T-helper 2 cell treated with Interferon-gamma antibody and Interleukin-4, amounts not matched to agents 5 μg/mL and 100 μg/mL, for 36 hours (primary cell): ENCODE results near the gene PIGO.

ENCODE experiments used
- DNase-seq: peaks from one replicate; pipeline ENCODE4 v3.0.0; 2021; ENCODE audit warnings: low spot score
- H3K27ac Mint-ChIP-seq: one replicate; pipeline ENCODE4 v1.8.0; 2021; ENCODE audit warnings: mild to moderate bottlenecking, mixed read lengths
- H3K27me3 Mint-ChIP-seq: one replicate; pipeline ENCODE4 v1.8.0; 2021; ENCODE audit warnings: low read depth, mixed read lengths
- H3K36me3 Mint-ChIP-seq: one replicate; pipeline ENCODE4 v1.8.0; 2021; ENCODE audit warnings: low read depth, mixed read lengths
- H3K4me1 Mint-ChIP-seq: one replicate; pipeline ENCODE4 v1.8.0; 2021; ENCODE audit warnings: low read depth, mixed read lengths
- H3K4me3 Mint-ChIP-seq: one replicate; pipeline ENCODE4 v1.8.0; 2022; ENCODE audit warnings: mild to moderate bottlenecking, moderate library complexity, mixed read lengths
- H3K9me3 Mint-ChIP-seq: one replicate; pipeline ENCODE4 v1.8.0; 2021; ENCODE audit warnings: mixed read lengths

The PIGO gene

GRCh38 chr9:35096035-35096849 lies at the start of gene PIGO:
Gene PIGO (minus strand): TSS chr9:35096591. CDS start chr9:35095565, 1,026 bp downstream.
- Mint-ChIP-seq H3K4me1 (peaks cover 28% of the 10 kb centered on the region), H3K27me3 (no peaks in the 10 kb centered on the region), H3K4me3 (peak within 1 kb of the TSS; percentile 87), H3K27ac (peak within 1 kb of the TSS; percentile 90), H3K9me3 (no peaks in the 10 kb centered on the region), H3K36me3 (peaks cover 43% of the 10 kb centered on the region)
- peak; percentile 87 for DNase-seq

- H3K9me3 Mint-ChIP-seq, result peaks cover 23% of the 10 kb centered on the region
- no peak for DNase-seq
- no peaks in the 10 kb centered on the region for H3K4me1 Mint-ChIP-seq
- H3K4me3 Mint-ChIP-seq, result no peak overlapping the region
- no peaks in the 10 kb centered on the region for H3K27me3 Mint-ChIP-seq
- H3K27ac Mint-ChIP-seq, result no peak overlapping the region
- H3K36me3 Mint-ChIP-seq, result no peaks in the 10 kb centered on the region
Measured at GRCh38 chr9:35142037-35142436, 45.6 kb upstream of the PIGO start.

DNA sequence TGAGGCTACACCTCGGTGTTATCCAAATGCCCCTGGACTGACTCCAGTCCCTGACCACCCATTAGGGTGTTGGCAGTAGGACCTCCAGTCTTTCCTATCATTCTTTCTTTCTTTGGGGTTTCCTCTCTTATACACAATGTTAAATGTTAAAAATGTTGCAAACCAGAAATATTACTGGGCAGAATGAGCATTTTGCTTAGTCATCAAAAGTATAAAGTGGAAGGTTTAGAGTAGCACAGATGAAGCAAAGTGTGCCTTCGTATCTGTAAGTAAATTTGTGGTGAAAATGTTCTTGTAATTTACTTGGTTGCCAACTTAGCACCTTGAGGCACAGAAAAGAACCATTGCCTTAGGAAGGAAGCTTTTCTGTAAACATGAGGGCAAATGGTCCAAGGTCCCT lies 43.7 kb upstream of the PIGO start:
- no peaks in the 10 kb centered on the region for H3K27me3 Mint-ChIP-seq
- H3K4me3 Mint-ChIP-seq, result no peak overlapping the region
- no peak overlapping the region for H3K27ac Mint-ChIP-seq
- DNase-seq, result no peak
- H3K9me3 Mint-ChIP-seq, result peaks cover 16% of the 10 kb centered on the region
- no peaks in the 10 kb centered on the region for H3K36me3 Mint-ChIP-seq
- no peaks in the 10 kb centered on the region for H3K4me1 Mint-ChIP-seq

DNA sequence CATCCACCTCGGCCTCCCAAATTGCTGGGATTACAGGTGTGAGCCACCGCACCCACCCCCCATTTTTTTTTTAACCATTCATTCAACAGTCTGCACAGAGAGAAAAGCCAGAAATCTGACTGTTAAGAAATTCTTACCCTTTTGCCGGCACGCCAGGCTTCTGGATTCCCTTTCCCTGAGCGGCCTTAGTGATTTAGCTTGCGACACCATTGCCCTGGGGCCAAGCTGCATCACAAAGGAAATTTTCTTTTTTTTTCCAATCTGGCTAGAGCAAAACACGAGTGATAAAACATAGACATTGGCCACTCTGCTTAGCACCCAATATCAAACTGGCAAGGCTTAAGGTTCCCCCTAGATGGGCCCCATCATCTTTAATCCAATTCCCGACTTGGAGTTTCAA lies 40.5 kb upstream of the PIGO start:
- no peaks in the 10 kb centered on the region for H3K27me3 Mint-ChIP-seq
- H3K9me3 Mint-ChIP-seq, result peaks cover 26% of the 10 kb centered on the region

DNA sequence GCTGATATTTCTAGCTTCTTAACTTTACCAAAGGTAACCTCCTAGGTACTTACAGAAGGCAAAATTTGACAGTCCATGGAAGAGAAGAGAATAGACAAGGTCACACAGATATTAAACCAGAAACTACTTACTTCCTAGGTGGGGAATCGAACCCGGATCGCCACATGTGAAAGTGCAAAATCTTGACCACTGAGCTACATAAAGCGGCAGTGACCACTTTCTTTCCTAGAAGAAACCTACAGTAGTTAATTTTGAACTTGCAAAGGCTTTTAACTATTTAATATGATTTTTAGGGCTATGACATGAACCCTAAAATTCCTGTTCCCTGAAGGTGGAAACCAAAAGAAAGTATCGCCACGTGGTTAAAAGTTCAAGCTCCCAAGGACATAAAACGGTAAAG lies 39.6 kb upstream of the PIGO start:
- no peaks in the 10 kb centered on the region for H3K36me3 Mint-ChIP-seq
- H3K27me3 Mint-ChIP-seq, result no peaks in the 10 kb centered on the region
- no peak overlapping the region for H3K27ac Mint-ChIP-seq
- peaks cover 24% of the 10 kb centered on the region for H3K9me3 Mint-ChIP-seq
- no peaks in the 10 kb centered on the region for H3K4me1 Mint-ChIP-seq
- no peak for DNase-seq
- no peak overlapping the region for H3K4me3 Mint-ChIP-seq

More for the DNA sequence above, 40.5 kb upstream of the PIGO start:
- Mint-ChIP-seq H3K36me3 (no peaks in the 10 kb centered on the region), H3K4me1 (no peaks in the 10 kb centered on the region), H3K27ac (no peak overlapping the region), H3K4me3 (no peak overlapping the region)
- DNase-seq, result no peak

GRCh38 chr9:35134920-35135319 lies 38.5 kb upstream of the PIGO start:
- H3K27me3 Mint-ChIP-seq, result no peaks in the 10 kb centered on the region
- no peaks in the 10 kb centered on the region for H3K36me3 Mint-ChIP-seq
- DNase-seq, result no peak
- no peaks in the 10 kb centered on the region for H3K4me1 Mint-ChIP-seq
- H3K27ac Mint-ChIP-seq, result no peak overlapping the region
- H3K4me3 Mint-ChIP-seq, result no peak overlapping the region
- H3K9me3 Mint-ChIP-seq, result peaks cover 17% of the 10 kb centered on the region

GRCh38 chr9:35116898-35117551 lies 20.6 kb upstream of the PIGO start:
- peak overlapping the region; percentile 93 for H3K27ac Mint-ChIP-seq
- DNase-seq, result peak; percentile 81
- H3K4me3 Mint-ChIP-seq, result peak overlapping the region; percentile 99
- no peaks in the 10 kb centered on the region for H3K27me3 Mint-ChIP-seq
- H3K9me3 Mint-ChIP-seq, result no peaks in the 10 kb centered on the region
- H3K4me1 Mint-ChIP-seq, result peaks cover 38% of the 10 kb centered on the region
- peaks cover 4% of the 10 kb centered on the region for H3K36me3 Mint-ChIP-seq

DNA sequence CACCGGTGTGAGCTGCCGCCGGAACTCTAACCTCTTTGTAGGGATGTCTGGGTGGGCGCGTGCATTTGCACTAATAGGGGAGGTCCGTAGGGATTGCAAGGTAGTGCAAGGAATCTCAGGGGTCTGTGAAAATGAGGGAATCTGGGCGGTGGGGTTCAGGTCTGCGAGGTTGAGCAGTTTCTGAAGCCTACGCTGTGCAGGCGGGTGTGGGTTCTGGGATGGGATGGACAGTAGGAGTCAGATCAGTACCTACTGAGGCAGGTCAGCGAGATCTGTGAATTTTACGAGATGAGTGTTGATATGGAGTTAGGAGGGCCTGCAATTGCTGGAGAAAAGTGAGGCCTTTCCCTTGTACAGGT lies 20.1 kb upstream of the PIGO start:
- peak overlapping the region; percentile 99 for H3K4me3 Mint-ChIP-seq
- H3K27me3 Mint-ChIP-seq, result no peaks in the 10 kb centered on the region
- peaks cover 42% of the 10 kb centered on the region for H3K4me1 Mint-ChIP-seq
- no peaks in the 10 kb centered on the region for H3K9me3 Mint-ChIP-seq
- peaks cover 4% of the 10 kb centered on the region for H3K36me3 Mint-ChIP-seq
- H3K27ac Mint-ChIP-seq, result peak overlapping the region; percentile 93
- DNase-seq, result no peak

GRCh38 chr9:35115680-35116538 lies 19.5 kb upstream of the PIGO start, which contains the start of gene ATOSB:
Gene ATOSB (minus strand): TSS chr9:35115862. CDS start chr9:35108274, 7,588 bp downstream.
- peak within 1 kb of the TSS; percentile 99 for H3K4me3 Mint-ChIP-seq
- no peaks in the 10 kb centered on the region for H3K9me3 Mint-ChIP-seq
- H3K27ac Mint-ChIP-seq, result peak within 1 kb of the TSS; percentile 93

DNA sequence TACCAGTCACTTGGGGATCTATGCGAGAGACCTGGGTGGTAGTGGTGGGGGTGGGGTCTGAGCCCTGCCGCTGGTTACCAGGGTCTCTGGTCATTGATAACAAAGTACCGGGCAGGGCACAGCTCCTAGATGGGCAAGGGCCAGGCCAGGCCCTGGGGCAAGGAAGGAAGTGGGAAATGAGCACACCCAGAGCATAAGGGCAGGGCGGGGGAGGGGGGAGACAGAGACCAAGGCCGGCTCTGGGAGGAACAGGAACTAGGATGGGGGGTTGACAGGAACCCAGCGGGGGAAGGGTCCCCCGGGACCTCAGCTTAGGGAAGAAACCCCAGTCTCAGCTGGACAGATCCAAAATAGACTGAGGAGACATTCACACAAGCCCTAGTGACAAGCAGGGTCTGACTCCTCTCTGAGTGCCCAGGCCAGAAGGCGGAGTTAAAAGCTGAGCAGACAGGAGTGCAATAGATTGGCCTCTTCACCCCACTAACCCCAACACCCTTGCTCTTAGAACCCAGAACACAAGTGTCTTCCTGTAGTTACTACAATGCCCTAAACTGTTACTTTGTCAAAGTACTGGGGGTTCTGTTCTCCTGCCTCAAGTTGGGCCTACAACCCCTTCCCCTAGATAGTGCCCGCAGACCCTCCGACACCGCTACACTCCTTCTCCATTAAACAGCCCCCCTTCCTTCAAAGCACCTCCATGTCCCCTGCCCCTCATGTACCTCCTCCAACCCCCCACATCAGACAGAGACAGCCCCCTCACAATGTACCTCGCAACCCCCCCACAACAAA lies 18.6 kb upstream of the PIGO start:
- no peaks in the 10 kb centered on the region for H3K27me3 Mint-ChIP-seq
- DNase-seq, result peak; percentile 43
- peak overlapping the region; percentile 93 for H3K27ac Mint-ChIP-seq
- H3K4me1 Mint-ChIP-seq, result peaks cover 51% of the 10 kb centered on the region
- peak overlapping the region; percentile 99 for H3K4me3 Mint-ChIP-seq
- no peaks in the 10 kb centered on the region for H3K9me3 Mint-ChIP-seq
- H3K36me3 Mint-ChIP-seq, result peaks cover 4% of the 10 kb centered on the region

More at GRCh38 chr9:35115680-35116538, 19.5 kb upstream of the PIGO start, which contains the start of gene ATOSB:
- peak; percentile 92 for DNase-seq
- H3K27me3 Mint-ChIP-seq, result no peaks in the 10 kb centered on the region
- H3K36me3 Mint-ChIP-seq, result peaks cover 4% of the 10 kb centered on the region
- peaks cover 43% of the 10 kb centered on the region for H3K4me1 Mint-ChIP-seq

DNA sequence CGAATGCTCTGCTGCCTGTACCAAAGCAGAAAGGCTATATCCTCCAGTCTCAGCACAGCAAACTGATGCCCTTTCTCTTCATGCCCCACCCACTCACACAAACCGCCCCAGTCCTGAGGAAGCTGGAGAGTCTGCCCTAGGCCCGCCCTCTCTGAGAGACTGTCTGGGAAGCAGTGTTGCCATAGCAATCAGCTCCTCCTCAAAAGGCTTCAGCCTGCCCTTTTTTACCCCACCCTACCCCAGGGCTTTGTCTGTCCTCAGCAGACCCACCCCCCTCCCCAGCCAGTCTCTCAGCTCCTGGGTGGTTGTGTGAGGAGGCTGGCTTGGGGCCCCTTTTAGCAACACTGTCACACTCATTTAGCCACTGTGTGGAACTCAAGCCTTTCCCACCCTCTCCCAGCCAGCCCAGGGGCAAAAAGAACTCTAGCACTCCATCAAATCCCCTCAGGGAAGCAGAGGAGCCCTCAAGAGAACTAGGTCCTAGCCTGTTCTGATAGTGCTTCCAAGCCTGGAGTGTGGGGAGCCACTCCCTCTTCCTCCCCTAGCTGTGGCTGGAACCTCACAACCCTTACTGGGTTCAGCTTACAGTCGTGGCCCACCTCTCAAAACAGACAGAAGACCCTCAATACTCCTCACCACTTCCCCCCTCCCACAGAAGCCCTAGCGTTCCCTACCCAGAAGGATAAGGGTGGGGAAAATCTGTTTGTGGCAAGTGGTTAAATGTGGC lies 17.9 kb upstream of the PIGO start:
- peaks cover 4% of the 10 kb centered on the region for H3K36me3 Mint-ChIP-seq
- peaks cover 2% of the 10 kb centered on the region for H3K27me3 Mint-ChIP-seq
- peak overlapping the region; percentile 99 for H3K4me3 Mint-ChIP-seq
- peak; percentile 78 for DNase-seq
- no peaks in the 10 kb centered on the region for H3K9me3 Mint-ChIP-seq
- peaks cover 54% of the 10 kb centered on the region for H3K4me1 Mint-ChIP-seq
- H3K27ac Mint-ChIP-seq, result peak overlapping the region; percentile 93

DNA sequence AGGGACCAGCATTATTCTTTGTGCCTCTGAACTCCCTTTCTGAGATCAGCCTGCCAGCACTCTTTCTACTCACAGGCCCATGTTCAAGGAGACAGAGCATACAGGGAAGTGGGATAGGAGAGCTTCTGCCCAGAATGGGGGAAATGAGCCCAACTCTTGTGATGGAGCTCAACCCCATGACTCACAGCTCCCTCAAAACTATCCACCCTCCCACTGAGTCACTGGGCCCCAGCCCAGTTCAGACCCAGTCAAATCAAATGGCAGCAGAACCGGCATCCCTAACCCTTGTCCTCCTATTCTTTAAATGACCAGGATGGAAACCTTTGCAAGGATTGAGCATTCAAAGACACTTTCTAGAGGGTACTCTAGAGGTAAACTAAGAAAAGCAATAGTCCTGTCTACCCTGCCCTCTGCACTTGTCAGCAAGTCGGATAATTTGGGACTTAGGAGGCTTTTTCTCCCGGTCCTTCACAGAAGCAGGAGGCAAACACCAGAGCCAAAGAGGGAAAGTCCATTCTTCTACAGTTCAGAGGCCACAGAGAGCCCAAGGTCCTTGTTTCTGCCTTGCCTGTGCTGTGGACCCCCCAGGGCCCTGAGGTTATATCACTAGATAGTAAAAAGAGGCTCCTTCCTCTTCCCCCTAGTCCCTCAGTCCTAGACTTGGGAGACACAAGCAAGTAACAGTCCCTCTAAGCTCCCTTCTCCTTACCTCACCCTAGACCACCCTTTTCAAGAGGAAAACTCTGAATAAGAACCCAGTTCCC lies 16.0 kb upstream of the PIGO start:
- Mint-ChIP-seq H3K4me1 (peaks cover 54% of the 10 kb centered on the region), H3K27me3 (peaks cover 2% of the 10 kb centered on the region), H3K27ac (peak overlapping the region; percentile 66), H3K36me3 (peaks cover 9% of the 10 kb centered on the region), H3K4me3 (peak overlapping the region; percentile 80), H3K9me3 (no peaks in the 10 kb centered on the region)
- DNase-seq, result no peak
